ENCODE results near the gene TMEM131L. TPM values are rescaled to one million over a fixed set of nuclear protein-coding genes. Genes with fewer than 3 reads are reported as not detected.

TMEM131L gene
- polyA plus RNA-seq, 2 of the 4 experiments (the other 2 are of a cell fraction): 3.4 to 5.0 TPM

- CTCF ChIA-PET: no interaction called here
- FAIRE-seq: no peak
Observed at GRCh38 chr4:153555730-153556434, 89.7 kb downstream of the TMEM131L start.

GRCh38 chr4:153556435-153556815, 90.3 kb downstream of the TMEM131L start:
- POLR2A ChIA-PET: no interaction called here

More at GRCh38 chr4:153555730-153556434, 89.7 kb downstream of the TMEM131L start:
- Histone ChIP-seq H3K27ac (no peak overlapping the region), H3K4me3 (no peak overlapping the region), H3K4me2 (0 out of 3 replicates have a peak overlapping the region, but pooled peaks have one; percentile 7), H3K4me1 (peaks cover 8% of the 10 kb centered on the region; the same call in 2 of the 3 replicates), H3K9me3 (no peaks in the 10 kb centered on the region)
- ATAC-seq (no peak), DNase-seq (ENCODE audit: low read depth in 1 of 2, low spot score in 1 of 2) (no peak)
- TF ChIP-seq EP300 (IDR thresholded peaks at IDR 0.05) (no peak), POLR2AphosphoS2 (conservative IDR thresholded peaks at IDR 0.05; ENCODE audit: low read length) (no peak), ESRRA (IDR thresholded peaks at IDR 0.05; ENCODE audit: borderline replicate concordance, low read length) (no peak), KDM5A (IDR thresholded peaks at IDR 0.05) (no peak), MAFK (IDR thresholded peaks at IDR 0.05; ENCODE audit: partially characterized antibody) (no peak), CEBPB (IDR thresholded peaks at IDR 0.05) (no peak), PHF8 (IDR thresholded peaks at IDR 0.05; ENCODE audit: borderline replicate concordance, low read depth) (no peak), USF2 (IDR thresholded peaks at IDR 0.05) (no peak), FOXS1 (CRISPR knock-in tag; IDR thresholded peaks at IDR 0.05) (no peak), RAD21 (conservative IDR thresholded peaks at IDR 0.05 in 1 of 2, IDR thresholded peaks at IDR 0.05 in 1 of 2) (no peak), HOXA7 (CRISPR knock-in tag; IDR thresholded peaks at IDR 0.05) (no peak), TFCP2L1 (CRISPR knock-in tag; IDR thresholded peaks at IDR 0.05) (no peak)
- 69% methylated on average over 5 of the region's 5 CpGs for WGBS (ENCODE audit: missing lambda C conversion rate)
- POLR2A ChIA-PET: no interaction called here

GRCh38 chr4:153560908-153561307, 94.7 kb downstream of the TMEM131L start:
- FAIRE-seq (no peak), DNase-seq (ENCODE audit: low read depth in 1 of 2, low spot score in 1 of 2) (no peak), ATAC-seq (no peak)
- CTCF ChIA-PET: no interaction called here
- no peak overlapping the region for H3K4me3 ChIP-seq
- no peak overlapping the region for H3K4me2 ChIP-seq
- TF ChIP-seq FOXS1 (CRISPR knock-in tag; IDR thresholded peaks at IDR 0.05): no peak
- no peak for TF ChIP-seq USF2 (IDR thresholded peaks at IDR 0.05)
- no peak for TF ChIP-seq SREBF2 (IDR thresholded peaks at IDR 0.05)
- TF ChIP-seq PBX3 (IDR thresholded peaks at IDR 0.05): no peak
- POLR2A ChIA-PET: no interaction called here
- WGBS (ENCODE audit: missing lambda C conversion rate): 90% methylated on average over 1 of the region's 1 CpG
- H3K27ac ChIP-seq: no peak overlapping the region
- peaks cover 16% of the 10 kb centered on the region; the same call in 2 of the 3 replicates for H3K4me1 ChIP-seq
- no peaks in the 10 kb centered on the region for H3K9me3 ChIP-seq

More at GRCh38 chr4:153556435-153556815, 90.3 kb downstream of the TMEM131L start:
- no peaks in the 10 kb centered on the region for H3K9me3 ChIP-seq
- ATAC-seq: no peak
- 28% methylated on average over 3 of the region's 3 CpGs for WGBS (ENCODE audit: missing lambda C conversion rate)
- peaks cover 8% of the 10 kb centered on the region; the same call in 2 of the 3 replicates for H3K4me1 ChIP-seq
- CTCF ChIA-PET: no interaction called here
- H3K27ac ChIP-seq: no peak overlapping the region
- no peak overlapping the region for H3K4me3 ChIP-seq
- TF ChIP-seq RARB (CRISPR knock-in tag; IDR thresholded peaks at IDR 0.05): no peak
- no peak for TF ChIP-seq JUN (IDR thresholded peaks at IDR 0.05)
- no peak for TF ChIP-seq KDM5A (IDR thresholded peaks at IDR 0.05)
- TF ChIP-seq ESRRA (IDR thresholded peaks at IDR 0.05; ENCODE audit: borderline replicate concordance, low read length): no peak
- TF ChIP-seq USF2 (IDR thresholded peaks at IDR 0.05): no peak
- TF ChIP-seq BHLHE40 (IDR thresholded peaks at IDR 0.05; ENCODE audit: low read depth, low read length): no peak
- no peak for DNase-seq (ENCODE audit: low read depth in 1 of 2, low spot score in 1 of 2)
- 0 out of 3 replicates have a peak overlapping the region, but pooled peaks have one; percentile 7 for H3K4me2 ChIP-seq
- FAIRE-seq: no peak

All from A549 (cell line).